A549 (cell line): ENCODE data around the gene TEKT5. TPM values are rescaled to one million over a fixed set of nuclear protein-coding genes. Genes with fewer than 3 reads are reported as not detected.

Experiments
- ATAC-seq, 2 experiments: fragments of 200-7000 bp in 1 of 2; fragments of >200 bp in 1 of 2; cut with Nextera tagmentation in 1 of 2; cut with Tn5 transposase in 1 of 2; 3 replicates each; pipeline versions ENCODE4 v1.8.0 to v1.9.1; 2018 to 2020; ENCODE audit warnings: mild to moderate bottlenecking in 1 of 2, moderate library complexity in 1 of 2
- CTCF ChIA-PET: fragments of 300-600 bp; sonication (Branson Sonifier 250); formaldehyde crosslinking; extraction: SDS; loops from one replicate; lab custom pipeline; 2021; ENCODE audit warnings: antibody characterized with exemption, inconsistent platforms; lab: Yijun Ruan, JAX
- POLR2A ChIA-PET: fragments of 350-600 bp; formaldehyde crosslinking; extraction: SDS; loops from one replicate; lab custom pipeline; 2021; ENCODE audit warnings: antibody characterized with exemption, inconsistent platforms; lab: Yijun Ruan, JAX
- DNase-seq, 2 experiments: peaks; one replicate each; pipeline versions ENCODE4 v3.0.0 to v3.0.0-alpha.2; 2011 to 2016; ENCODE audit warnings: low read depth in 1 of 2, low spot score in 1 of 2
- FAIRE-seq: peaks from 2 replicates; lab custom pipeline; 2011; peaks lifted over from hg19 to GRCh38; lab: Jason Lieb, UNC
- H3K27ac ChIP-seq, 2 experiments: fragments of >200 bp; sonication (Bioruptor Twin); formaldehyde crosslinking; 3 replicates each; pipeline ENCODE4 v1.5.1; 2016 to 2017
- H3K4me1 ChIP-seq: fragments of >200 bp; sonication (Bioruptor Twin); formaldehyde crosslinking; 3 replicates; pipeline ENCODE4 v1.6.1; 2016
- H3K4me2 ChIP-seq: fragments of >200 bp; sonication (Bioruptor Twin); formaldehyde crosslinking; 3 replicates; pipeline ENCODE4 v1.6.1; 2016
- H3K4me3 ChIP-seq: fragments of >200 bp; sonication (Bioruptor Twin); formaldehyde crosslinking; 3 replicates; pipeline ENCODE4 v1.5.1; 2016
- H3K9me3 ChIP-seq: fragments of >200 bp; sonication (Bioruptor Twin); formaldehyde crosslinking; 3 replicates; pipeline ENCODE4 v1.6.1; 2016
- BHLHE40 ChIP-seq: IDR thresholded peaks from 2 replicates; pipeline ENCODE4 v1.6.1; 2012; ENCODE audit warnings: low read depth, low read length, inconsistent platforms
- CBX2 ChIP-seq: fragments of 200-600 bp; sonication (generic); IDR thresholded peaks from 2 replicates; pipeline ENCODE4 v1.6.1; 2016; ENCODE audit warnings: low read depth, mild to moderate bottlenecking, borderline replicate concordance
- CBX8 ChIP-seq: fragments of 200-600 bp; sonication (generic); IDR thresholded peaks from 2 replicates; pipeline ENCODE4 v1.6.1; 2016
- CEBPB ChIP-seq, 2 experiments: fragments of >200 bp in 1 of 2; sonication (Bioruptor Twin) in 1 of 2; formaldehyde crosslinking in 1 of 2; IDR thresholded peaks; 2 replicates each; pipeline ENCODE4 v1.6.1; 2012 to 2016
- CHD2 ChIP-seq: fragments of 150-350 bp; IDR thresholded peaks from 2 replicates; pipeline ENCODE4 v1.6.1; 2014; ENCODE audit warnings: low read length; ENCODE audit not compliant: partially characterized antibody
- EHMT2 ChIP-seq: fragments of 200-600 bp; sonication (generic); IDR thresholded peaks from 2 replicates; pipeline ENCODE4 v1.6.1; 2016; ENCODE audit warnings: antibody characterized with exemption, low read depth, mild to moderate bottlenecking, moderate library complexity
- FOSB ChIP-seq: fragments of 250-450 bp; sonication (Bioruptor Pico); IDR thresholded peaks from 2 replicates; pipeline ENCODE4 v1.5.0; 2020; ENCODE audit warnings: mild to moderate bottlenecking, moderate library complexity
- FOSL2 ChIP-seq, 2 experiments: fragments of 450-650 bp in 1 of 2; fragments of >200 bp in 1 of 2; sonication (Bioruptor Twin) in 1 of 2; formaldehyde crosslinking; IDR thresholded peaks; 2 replicates each; pipeline versions ENCODE4 v1.5.0 to v1.6.1; 2016 to 2020; ENCODE audit warnings: mild to moderate bottlenecking in 1 of 2, moderate library complexity in 1 of 2
- HOXB13 ChIP-seq: fragments of 250-450 bp; sonication (Bioruptor Pico); IDR thresholded peaks from 2 replicates; pipeline ENCODE4 v1.5.0; 2020; ENCODE audit warnings: low read depth, mild to moderate bottlenecking, moderate library complexity
- HOXB5 ChIP-seq: fragments of 250-450 bp; sonication (Bioruptor Pico); IDR thresholded peaks from 2 replicates; pipeline ENCODE4 v1.5.0; 2020; ENCODE audit warnings: mild to moderate bottlenecking, moderate library complexity
- JUN ChIP-seq, 2 experiments: fragments of >200 bp; sonication (Bioruptor Twin); formaldehyde crosslinking; IDR thresholded peaks; 2 replicates in 1 of 2; 3 replicates in 1 of 2; pipeline ENCODE4 v1.6.1; 2016 to 2017
- KDM1A ChIP-seq: fragments of 200-600 bp; sonication (generic); IDR thresholded peaks from 2 replicates; pipeline ENCODE4 v1.6.1; 2016; ENCODE audit warnings: low read depth, mild to moderate bottlenecking
- KDM5A ChIP-seq: fragments of 200-600 bp; sonication (generic); IDR thresholded peaks from 2 replicates; pipeline ENCODE4 v1.6.1; 2016; ENCODE audit warnings: antibody characterized with exemption, mild to moderate bottlenecking
- MAZ ChIP-seq: fragments of 150-350 bp; IDR thresholded peaks from 2 replicates; pipeline ENCODE4 v1.6.1; 2014; ENCODE audit warnings: antibody characterized with exemption, low read depth, low read length, borderline replicate concordance
- NFE2L2 ChIP-seq: fragments of 150-350 bp; conservative IDR thresholded peaks from 2 replicates; pipeline ENCODE4 v1.6.1; 2014; ENCODE audit warnings: low read length
- POLR2A ChIP-seq: IDR thresholded peaks from 2 replicates; pipeline ENCODE4 v1.6.1; 2012; ENCODE audit warnings: mild to moderate bottlenecking, low read length
- RAD21 ChIP-seq, 2 experiments: fragments of >200 bp in 1 of 2; sonication (Bioruptor Twin) in 1 of 2; formaldehyde crosslinking in 1 of 2; IDR thresholded peaks in 1 of 2; conservative IDR thresholded peaks in 1 of 2; 2 replicates in 1 of 2; 3 replicates in 1 of 2; pipeline ENCODE4 v1.6.1; 2012 to 2018; ENCODE audit warnings: inconsistent platforms in 1 of 2
- RCOR1 ChIP-seq: fragments of 150-350 bp; IDR thresholded peaks from 2 replicates; pipeline ENCODE4 v1.6.1; 2014; ENCODE audit warnings: antibody characterized with exemption, low read length, low read depth
- RFX5 ChIP-seq: fragments of 450-650 bp; IDR thresholded peaks from 2 replicates; pipeline ENCODE4 v1.7.1; 2014; ENCODE audit warnings: antibody characterized with exemption, mild to moderate bottlenecking, moderate library complexity
- RNF2 ChIP-seq: fragments of 200-600 bp; sonication (generic); IDR thresholded peaks from 2 replicates; pipeline ENCODE4 v1.6.1; 2016; ENCODE audit warnings: low read depth, mild to moderate bottlenecking, antibody characterized with exemption, moderate library complexity, borderline replicate concordance
- SMC3 ChIP-seq: fragments of >200 bp; sonication (Bioruptor Twin); formaldehyde crosslinking; IDR thresholded peaks from 3 replicates; pipeline ENCODE4 v1.6.1; 2018; ENCODE audit warnings: inconsistent platforms
- TFCP2L1 ChIP-seq: fragments of 250-450 bp; sonication (Bioruptor Pico); IDR thresholded peaks from 2 replicates; pipeline ENCODE4 v1.5.0; 2021; ENCODE audit warnings: mild to moderate bottlenecking
- TP53 ChIP-seq: fragments of 250-450 bp; sonication (Bioruptor Pico); IDR thresholded peaks from 2 replicates; pipeline ENCODE4 v1.5.0; 2021; ENCODE audit warnings: mild to moderate bottlenecking, moderate library complexity
- ZFP36 ChIP-seq: fragments of 450-650 bp; IDR thresholded peaks from 2 replicates; pipeline ENCODE4 v1.6.1; 2014; ENCODE audit warnings: borderline replicate concordance; ENCODE audit not compliant: partially characterized antibody
- ZNF302 ChIP-seq: fragments of 250-450 bp; sonication (Bioruptor Pico); IDR thresholded peaks from 2 replicates; pipeline ENCODE4 v1.9.0; 2021; ENCODE audit warnings: inconsistent platforms, mild to moderate bottlenecking, moderate library complexity
- ZSCAN20 ChIP-seq: fragments of 250-450 bp; sonication (Bioruptor Pico); IDR thresholded peaks from 2 replicates; pipeline ENCODE4 v1.8.0; 2022; ENCODE audit warnings: mild to moderate bottlenecking, moderate library complexity
- WGBS: methylation state at CpG from one replicate; pipeline ENCODE4 v1.1.6; 2017; ENCODE audit errors: missing lambda C conversion rate; 5-methylcytosine and 5-hydroxymethylcytosine counted together
- polyA plus RNA-seq, 4 experiments: library from polyadenylated mRNA; depleted of rRNA in 3 of 4; stranded (reverse); fragments of >200 nt; fragmentation: RNase III in 1 of 4; extraction: RNeasy Plus Mini Kit Qiagen cat#74134 plus additional on column Dnase treatment in 1 of 4; gene quantifications; 2 replicates in 3 of 4; 3 replicates in 1 of 4; pipeline ENCODE4 v1.2.3, GENCODE V29; 2011 to 2017
- TF ChIP-seq, protein P1 (sequence below): fragments of >200 bp; sonication (Bioruptor Twin); formaldehyde crosslinking; IDR thresholded peaks from 3 replicates; pipeline ENCODE4 v1.5.1; 2016
- TF ChIP-seq, protein P2 (sequence below): IDR thresholded peaks from 2 replicates; pipeline ENCODE4 v1.6.1; 2012
- TF ChIP-seq, protein P3 (sequence below): IDR thresholded peaks from 2 replicates; pipeline ENCODE4 v1.6.1; 2012

TEKT5 gene
- polyA plus RNA-seq, 2 of the 4 experiments (the other 2 are of a cell fraction) = 0.14 TPM; not detected in 1

DNA sequence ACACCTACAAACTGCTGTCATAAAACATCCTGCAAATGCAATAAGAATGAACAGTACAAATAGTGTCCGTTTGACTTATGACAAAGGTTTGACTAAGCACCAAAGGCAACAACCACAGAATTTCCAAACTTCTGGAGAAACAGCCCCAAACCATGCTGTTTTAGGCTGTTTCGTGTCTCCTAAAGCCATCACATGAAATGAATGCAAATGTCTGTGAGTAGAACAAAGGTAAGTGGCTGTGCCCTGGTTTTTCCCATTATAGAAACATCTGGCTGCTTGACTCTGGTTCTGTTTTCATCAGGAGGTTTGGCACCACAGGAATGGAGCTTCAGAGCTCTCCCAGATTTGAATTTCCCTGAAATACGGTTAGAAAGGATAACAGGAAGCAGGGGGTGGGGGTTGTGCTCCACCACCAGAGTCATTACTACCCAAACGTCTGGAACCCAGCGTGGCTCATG is 109.7 kb downstream of the TEKT5 start:
- POLR2A ChIA-PET = no interaction called here
- CTCF ChIA-PET = interaction anchor here (1.2 kb wide), 1 partner anchor 334 kb away, joined by 4 read pairs; no protein-coding TSS in a partner anchor
- Histone ChIP-seq H3K4me2 (no peak overlapping the region), H3K4me3 (no peak overlapping the region), H3K9me3 (no peaks in the 10 kb centered on the region)
- no peak for DNase-seq
- WGBS = 23% methylated on average over 5 of the region's 5 CpGs
- TF ChIP-seq JUN (IDR thresholded peaks at IDR 0.05) = no peak
- no peak for TF ChIP-seq POLR2A
- TF ChIP-seq, all 56 proteins: peak for 0
- FAIRE-seq = no peak
- H3K4me1 ChIP-seq = 0 out of 3 replicates have a peak, but pooled peaks cover 4% of the 10 kb centered on the region
- H3K27ac ChIP-seq = no peak overlapping the region
- ATAC-seq = no peak

DNA sequence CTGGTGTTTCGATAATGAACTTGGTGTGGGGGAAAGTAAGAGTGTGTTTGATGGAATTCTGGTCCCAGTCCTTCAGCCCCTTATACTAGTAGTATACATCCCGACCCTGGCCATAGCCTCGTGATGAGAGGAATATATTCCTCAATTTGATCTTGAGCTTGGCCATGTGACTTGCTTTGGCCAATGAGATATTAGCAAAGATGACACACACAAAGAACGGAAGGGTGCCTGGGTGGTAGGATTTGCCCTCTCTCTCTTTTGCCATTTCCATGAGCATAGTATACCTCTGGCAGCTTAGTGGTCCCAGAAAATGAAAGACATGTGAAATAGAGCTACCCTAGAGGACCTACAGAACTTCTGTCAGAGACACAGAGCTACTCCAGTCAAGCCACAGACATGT is 111.5 kb downstream of the TEKT5 start:
- WGBS = 57% methylated on average over 4 of the region's 4 CpGs
- ATAC-seq = no peak
- TF ChIP-seq ZNF302 (CRISPR knock-in tag) = no peak
- no peak for TF ChIP-seq ZFP36
- no peak for TF ChIP-seq SMC3
- no peak for TF ChIP-seq CHD2
- no peak for TF ChIP-seq FOSB (CRISPR knock-in tag)
- no peak for TF ChIP-seq RCOR1
- no peak for TF ChIP-seq TFCP2L1 (CRISPR knock-in tag)
- no peak for TF ChIP-seq KDM5A
- TF ChIP-seq RFX5 = no peak
- TF ChIP-seq FOSL2 (IDR thresholded peaks at IDR 0.05) = no peak
- TF ChIP-seq FOSL2 (CRISPR knock-in tag; IDR thresholded peaks at IDR 0.05) = no peak
- TF ChIP-seq RAD21 (conservative IDR thresholded peaks at IDR 0.05 in 1 of 2, IDR thresholded peaks at IDR 0.05 in 1 of 2) = no peak
- ChIA-PET POLR2A (no interaction called here), CTCF (interaction anchor here (1.1 kb wide), 1 partner anchor 69 kb away, joined by 4 read pairs; no protein-coding TSS in a partner anchor)
- Histone ChIP-seq H3K9me3 (no peaks in the 10 kb centered on the region), H3K4me3 (no peak overlapping the region), H3K4me2 (no peak overlapping the region), H3K27ac (no peak overlapping the region), H3K4me1 (0 out of 3 replicates have a peak, but pooled peaks cover 8% of the 10 kb centered on the region)
- no peak for DNase-seq
- no peak for FAIRE-seq

DNA sequence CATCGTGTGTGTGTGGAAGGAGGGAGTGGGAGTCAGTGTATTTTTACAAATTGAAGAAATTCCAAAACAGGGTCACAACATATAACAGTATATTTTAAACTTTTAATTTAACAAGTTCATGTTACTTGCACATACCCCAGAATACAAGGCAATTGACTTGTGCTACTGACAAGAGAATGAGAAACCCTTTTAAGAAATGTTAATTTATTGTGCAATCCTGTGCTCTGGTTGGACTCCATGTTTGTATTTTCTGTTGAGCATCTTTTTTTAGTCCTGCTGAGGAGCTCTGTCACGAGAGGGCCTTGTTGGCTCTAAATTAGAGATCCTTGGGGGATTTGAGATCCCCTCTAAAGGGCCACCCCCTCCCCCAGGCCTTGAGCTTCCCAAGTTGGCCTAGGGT is 113.2 kb downstream of the TEKT5 start:
- DNase-seq (no peak), FAIRE-seq (no peak), ATAC-seq (no peak)
- H3K27ac ChIP-seq = peak overlapping the region in 1 of 2 experiments; percentile 89; a peak in 1 of 6 replicates
- no peak for TF ChIP-seq EHMT2
- TF ChIP-seq HOXB13 (CRISPR knock-in tag) = no peak
- TF ChIP-seq CEBPB (IDR thresholded peaks at IDR 0.05) = peak; percentile 25 to 28; a peak in 2 of 4 replicates
- no peak for TF ChIP-seq CBX2
- TF ChIP-seq BHLHE40 = no peak
- H3K4me3 ChIP-seq = no peak overlapping the region
- no peaks in the 10 kb centered on the region for H3K9me3 ChIP-seq
- H3K4me1 ChIP-seq = 0 out of 3 replicates have a peak, but pooled peaks cover 8% of the 10 kb centered on the region
- CTCF ChIA-PET = interaction anchor here (1.4 to 2.3 kb wide), 3 partner anchors 12 to 337 kb away, joined by 4 to 8 read pairs (median 6); no protein-coding TSS in a partner anchor
- POLR2A ChIA-PET = no interaction called here
- H3K4me2 ChIP-seq = no peak overlapping the region; the same call in 2 of the 3 replicates
- WGBS = 90% methylated on average over 2 of the region's 2 CpGs

DNA sequence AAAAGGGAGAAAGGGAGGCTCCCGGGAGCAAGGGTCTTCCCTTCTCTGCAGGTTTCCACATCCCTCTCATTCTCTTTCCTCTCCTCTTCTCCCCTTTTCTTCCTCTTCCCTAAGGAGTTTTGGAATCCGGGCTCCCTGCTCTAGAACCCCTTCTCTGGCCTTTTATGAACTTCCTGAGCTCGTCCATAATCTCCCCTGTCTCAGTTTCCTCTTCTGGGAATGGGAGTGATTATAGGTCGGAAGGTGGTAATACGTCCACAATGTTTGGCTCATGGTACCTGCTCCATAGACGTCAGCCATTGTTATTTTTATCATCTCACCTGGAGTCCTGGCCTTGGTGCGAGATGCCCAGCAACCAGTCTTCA is 113.9 kb downstream of the TEKT5 start:
- H3K9me3 ChIP-seq = no peaks in the 10 kb centered on the region
- peak overlapping the region; percentile 89 to 95 for H3K27ac ChIP-seq
- DNase-seq = no peak
- 41% methylated on average over 7 of the region's 7 CpGs for WGBS
- CTCF ChIA-PET = interaction anchor here (0.6 to 2.3 kb wide), 15 partner anchors 11 to 338 kb away, joined by 3 to 15 read pairs (median 3); no protein-coding TSS in a partner anchor
- 0 out of 3 replicates have a peak, but pooled peaks cover 8% of the 10 kb centered on the region for H3K4me1 ChIP-seq
- peak overlapping the region; percentile 88 for H3K4me2 ChIP-seq
- TF ChIP-seq, protein P1, sequence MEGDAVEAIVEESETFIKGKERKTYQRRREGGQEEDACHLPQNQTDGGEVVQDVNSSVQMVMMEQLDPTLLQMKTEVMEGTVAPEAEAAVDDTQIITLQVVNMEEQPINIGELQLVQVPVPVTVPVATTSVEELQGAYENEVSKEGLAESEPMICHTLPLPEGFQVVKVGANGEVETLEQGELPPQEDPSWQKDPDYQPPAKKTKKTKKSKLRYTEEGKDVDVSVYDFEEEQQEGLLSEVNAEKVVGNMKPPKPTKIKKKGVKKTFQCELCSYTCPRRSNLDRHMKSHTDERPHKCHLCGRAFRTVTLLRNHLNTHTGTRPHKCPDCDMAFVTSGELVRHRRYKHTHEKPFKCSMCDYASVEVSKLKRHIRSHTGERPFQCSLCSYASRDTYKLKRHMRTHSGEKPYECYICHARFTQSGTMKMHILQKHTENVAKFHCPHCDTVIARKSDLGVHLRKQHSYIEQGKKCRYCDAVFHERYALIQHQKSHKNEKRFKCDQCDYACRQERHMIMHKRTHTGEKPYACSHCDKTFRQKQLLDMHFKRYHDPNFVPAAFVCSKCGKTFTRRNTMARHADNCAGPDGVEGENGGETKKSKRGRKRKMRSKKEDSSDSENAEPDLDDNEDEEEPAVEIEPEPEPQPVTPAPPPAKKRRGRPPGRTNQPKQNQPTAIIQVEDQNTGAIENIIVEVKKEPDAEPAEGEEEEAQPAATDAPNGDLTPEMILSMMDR = no peak
- TF ChIP-seq ZSCAN20 = no peak
- no peak for TF ChIP-seq RNF2
- no peak for TF ChIP-seq CBX8
- no peak for TF ChIP-seq CEBPB (IDR thresholded peaks at IDR 0.05)
- no peak for TF ChIP-seq NFE2L2
- TF ChIP-seq, protein P2, sequence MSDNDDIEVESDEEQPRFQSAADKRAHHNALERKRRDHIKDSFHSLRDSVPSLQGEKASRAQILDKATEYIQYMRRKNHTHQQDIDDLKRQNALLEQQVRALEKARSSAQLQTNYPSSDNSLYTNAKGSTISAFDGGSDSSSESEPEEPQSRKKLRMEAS = no peak
- TF ChIP-seq ZNF302 (CRISPR knock-in tag) = no peak
- TF ChIP-seq, protein P3, sequence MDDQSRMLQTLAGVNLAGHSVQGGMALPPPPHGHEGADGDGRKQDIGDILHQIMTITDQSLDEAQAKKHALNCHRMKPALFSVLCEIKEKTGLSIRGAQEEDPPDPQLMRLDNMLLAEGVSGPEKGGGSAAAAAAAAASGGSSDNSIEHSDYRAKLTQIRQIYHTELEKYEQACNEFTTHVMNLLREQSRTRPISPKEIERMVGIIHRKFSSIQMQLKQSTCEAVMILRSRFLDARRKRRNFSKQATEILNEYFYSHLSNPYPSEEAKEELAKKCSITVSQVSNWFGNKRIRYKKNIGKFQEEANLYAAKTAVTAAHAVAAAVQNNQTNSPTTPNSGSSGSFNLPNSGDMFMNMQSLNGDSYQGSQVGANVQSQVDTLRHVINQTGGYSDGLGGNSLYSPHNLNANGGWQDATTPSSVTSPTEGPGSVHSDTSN = no peak
- no peak for TF ChIP-seq RFX5
- TF ChIP-seq TP53 = no peak
- TF ChIP-seq HOXB5 (CRISPR knock-in tag) = no peak
- no peak for TF ChIP-seq MAZ
- TF ChIP-seq KDM1A = no peak
- TF ChIP-seq TFCP2L1 (CRISPR knock-in tag) = no peak
- no peak; a peak in 1 of 6 replicates for ATAC-seq
- peak overlapping the region; percentile 89 for H3K4me3 ChIP-seq
- POLR2A ChIA-PET = no interaction called here
- no peak for FAIRE-seq
